ENCODE measurements around the gene ST3GAL3. TPM values are rescaled to one million over a fixed set of nuclear protein-coding genes. Genes with fewer than 3 reads are reported as not detected.

ST3GAL3 gene
- total and polyA plus RNA-seq, 2 of the 13 experiments (the other 11 are each of a cell fraction or from before 2014, with no cell fraction given): 5.1 to 8.1 TPM

DNA sequence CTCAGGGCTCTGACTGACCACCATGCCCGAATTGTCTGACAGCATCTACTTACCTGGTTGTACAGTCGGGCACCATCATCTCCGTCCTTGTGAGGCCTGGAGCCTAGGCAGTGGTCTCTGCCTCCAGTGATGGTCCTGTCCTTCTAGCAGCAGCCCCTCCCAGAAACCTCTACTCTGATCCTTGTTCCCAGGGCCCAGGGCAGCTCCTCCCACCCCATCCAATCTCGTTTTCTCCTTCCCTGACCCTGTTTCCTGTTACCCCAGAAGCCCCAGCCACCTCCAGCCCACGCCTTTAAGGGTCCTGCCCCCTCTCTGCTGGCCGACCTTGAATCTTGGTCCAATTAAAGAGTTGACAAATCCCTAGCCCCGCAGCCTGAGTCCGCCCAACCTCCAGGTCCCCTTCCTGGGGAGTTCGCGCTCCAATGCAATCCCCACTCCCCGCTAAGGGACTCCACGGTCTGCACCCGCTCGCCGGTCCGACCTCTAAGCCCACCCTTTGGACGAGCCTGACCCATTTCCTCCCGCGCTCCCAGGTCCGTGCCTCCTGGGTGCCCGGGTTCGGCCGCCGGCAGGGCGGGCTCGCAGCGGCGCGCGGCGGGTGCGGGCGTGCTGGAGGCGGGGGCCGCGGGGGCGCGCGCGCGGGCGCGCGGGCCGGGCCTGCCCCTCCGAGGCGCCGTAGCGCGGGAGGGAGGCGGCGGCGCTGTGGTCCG, 271.4 kb downstream of the ST3GAL3 start, which contains the start of gene B4GALT2 (continued):
- TF ChIP-seq ZNF687 (CRISPR knock-in tag; IDR thresholded peaks at IDR 0.05) (peak; percentile 80), RARA (CRISPR knock-in tag; IDR thresholded peaks at IDR 0.05) (0 out of 2 replicates have a peak, but pooled peaks have one; percentile 7), AKNA (CRISPR knock-in tag; IDR thresholded peaks at IDR 0.05; ENCODE audit: borderline replicate concordance) (no peak), TCF7L2 (IDR thresholded peaks at IDR 0.05; ENCODE audit: low read depth, low read length) (no peak), NR1H2 (CRISPR knock-in tag; IDR thresholded peaks at IDR 0.05; ENCODE audit: borderline replicate concordance, low read depth) (0 out of 2 replicates have a peak, but pooled peaks have one; percentile 14), ZNF614 (CRISPR knock-in tag; IDR thresholded peaks at IDR 0.05; ENCODE audit: borderline replicate concordance) (no peak), ZNF709 (CRISPR knock-in tag; IDR thresholded peaks at IDR 0.05) (0 out of 2 replicates have a peak, but pooled peaks have one; percentile 10), ARNTL (CRISPR knock-in tag; IDR thresholded peaks at IDR 0.05) (peak; percentile 56; the same call in 1 of the 2 replicates), POLR2A (IDR thresholded peaks at IDR 0.05; ENCODE audit: insufficient read depth in 1 of 2, low read depth in 2 of 2, low read length in 2 of 2) (peak in 1 of 2 experiments; percentile 69; a peak in 1 of 4 replicates), ZNF143 (CRISPR knock-in tag; IDR thresholded peaks at IDR 0.05) (no peak), PCBP1 (IDR thresholded peaks at IDR 0.05; ENCODE audit: borderline replicate concordance, low read depth, low read length) (0 out of 2 replicates have a peak, but pooled peaks have one; percentile 21), GFI1 (CRISPR knock-in tag; IDR thresholded peaks at IDR 0.05; ENCODE audit: borderline replicate concordance) (peak; percentile 43; the same call in 1 of the 2 replicates), TBX2 (CRISPR knock-in tag; IDR thresholded peaks at IDR 0.05; ENCODE audit: borderline replicate concordance) (no peak; the same call in 1 of the 2 replicates)
- TF ChIP-seq, protein P1, sequence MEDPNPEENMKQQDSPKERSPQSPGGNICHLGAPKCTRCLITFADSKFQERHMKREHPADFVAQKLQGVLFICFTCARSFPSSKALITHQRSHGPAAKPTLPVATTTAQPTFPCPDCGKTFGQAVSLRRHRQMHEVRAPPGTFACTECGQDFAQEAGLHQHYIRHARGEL (CRISPR knock-in tag; IDR thresholded peaks at IDR 0.05): no peak
- TF ChIP-seq, protein P2, sequence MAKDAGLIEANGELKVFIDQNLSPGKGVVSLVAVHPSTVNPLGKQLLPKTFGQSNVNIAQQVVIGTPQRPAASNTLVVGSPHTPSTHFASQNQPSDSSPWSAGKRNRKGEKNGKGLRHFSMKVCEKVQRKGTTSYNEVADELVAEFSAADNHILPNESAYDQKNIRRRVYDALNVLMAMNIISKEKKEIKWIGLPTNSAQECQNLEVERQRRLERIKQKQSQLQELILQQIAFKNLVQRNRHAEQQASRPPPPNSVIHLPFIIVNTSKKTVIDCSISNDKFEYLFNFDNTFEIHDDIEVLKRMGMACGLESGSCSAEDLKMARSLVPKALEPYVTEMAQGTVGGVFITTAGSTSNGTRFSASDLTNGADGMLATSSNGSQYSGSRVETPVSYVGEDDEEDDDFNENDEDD (CRISPR knock-in tag; IDR thresholded peaks at IDR 0.05; ENCODE audit: borderline replicate concordance): peak; percentile 26; the same call in 1 of the 2 replicates
- TF ChIP-seq, protein P3, sequence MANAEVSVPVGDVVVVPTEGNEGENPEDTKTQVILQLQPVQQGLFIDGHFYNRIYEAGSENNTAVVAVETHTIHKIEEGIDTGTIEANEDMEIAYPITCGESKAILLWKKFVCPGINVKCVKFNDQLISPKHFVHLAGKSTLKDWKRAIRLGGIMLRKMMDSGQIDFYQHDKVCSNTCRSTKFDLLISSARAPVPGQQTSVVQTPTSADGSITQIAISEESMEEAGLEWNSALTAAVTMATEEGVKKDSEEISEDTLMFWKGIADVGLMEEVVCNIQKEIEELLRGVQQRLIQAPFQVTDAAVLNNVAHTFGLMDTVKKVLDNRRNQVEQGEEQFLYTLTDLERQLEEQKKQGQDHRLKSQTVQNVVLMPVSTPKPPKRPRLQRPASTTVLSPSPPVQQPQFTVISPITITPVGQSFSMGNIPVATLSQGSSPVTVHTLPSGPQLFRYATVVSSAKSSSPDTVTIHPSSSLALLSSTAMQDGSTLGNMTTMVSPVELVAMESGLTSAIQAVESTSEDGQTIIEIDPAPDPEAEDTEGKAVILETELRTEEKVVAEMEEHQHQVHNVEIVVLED (CRISPR knock-in tag; IDR thresholded peaks at IDR 0.05; ENCODE audit: borderline replicate concordance): peak; percentile 37; the same call in 1 of the 2 replicates

Measured in HepG2 (cell line).